Sigmoid colon (tissue), 4 donors: ENCODE measurements around the gene OLAH.
"Not testable (repeated sequence)": the region's sequence is repeated elsewhere in the genome, so short reads cannot be mapped to it uniquely, and the experiment has no call there.

Source experiments
- CTCF ChIP-seq, 4 experiments: fragments of 450-650 bp in 3 of 4; fragments of 200-600 bp in 1 of 4; IDR thresholded peaks; one replicate each; pipeline ENCODE4 v1.5.1; 2016 to 2019; ENCODE audit warnings: antibody characterized with exemption in 4 of 4, mild to moderate bottlenecking in 3 of 4, moderate library complexity in 2 of 4
- EP300 ChIP-seq, 4 donors: sonication (generic); formaldehyde crosslinking; IDR thresholded peaks; one replicate each; pipeline ENCODE4 v1.6.1; 2017; ENCODE audit warnings: antibody characterized with exemption in 4 of 4
- POLR2A ChIP-seq, 2 donors: fragments of 450-650 bp; IDR thresholded peaks; one replicate each; pipeline ENCODE4 v1.6.1; 2016; ENCODE audit warnings: antibody characterized with exemption in 2 of 2, mild to moderate bottlenecking in 2 of 2, moderate library complexity in 2 of 2
- POLR2AphosphoS5 ChIP-seq, 4 donors: sonication (generic); formaldehyde crosslinking; IDR thresholded peaks; one replicate each; pipeline ENCODE4 v1.6.1; 2017; ENCODE audit warnings: antibody characterized with exemption in 4 of 4

GRCh38 chr10:15025040-15025439, 18.7 kb upstream of the OLAH start:
- TF ChIP-seq EP300, CTCF, POLR2A, POLR2AphosphoS5 (IDR thresholded peaks at IDR 0.05): not testable (repeated sequence)
